ENCODE data around the gene FIG4.

DNA sequence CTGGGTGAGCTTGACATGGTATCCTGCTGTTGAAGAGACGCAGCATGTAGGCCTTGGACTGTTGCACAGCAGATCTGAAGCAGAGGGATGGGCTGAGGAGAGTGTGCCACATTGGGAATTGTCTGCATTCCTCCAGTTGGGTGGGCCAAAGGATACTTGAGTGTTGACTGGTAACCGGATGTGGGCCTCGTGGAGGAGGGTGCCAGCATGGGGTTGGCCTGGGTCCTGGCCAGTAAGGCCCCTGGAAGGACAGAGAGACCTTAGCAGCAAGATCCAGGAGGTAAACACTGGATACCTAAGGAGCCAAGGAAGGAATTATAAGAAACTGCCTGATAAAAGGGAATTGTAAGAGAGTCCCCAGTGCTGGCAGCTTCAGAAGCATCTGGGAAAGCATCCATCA, 76.9 kb downstream of the FIG4 start:
- TF ChIP-seq, protein P1, sequence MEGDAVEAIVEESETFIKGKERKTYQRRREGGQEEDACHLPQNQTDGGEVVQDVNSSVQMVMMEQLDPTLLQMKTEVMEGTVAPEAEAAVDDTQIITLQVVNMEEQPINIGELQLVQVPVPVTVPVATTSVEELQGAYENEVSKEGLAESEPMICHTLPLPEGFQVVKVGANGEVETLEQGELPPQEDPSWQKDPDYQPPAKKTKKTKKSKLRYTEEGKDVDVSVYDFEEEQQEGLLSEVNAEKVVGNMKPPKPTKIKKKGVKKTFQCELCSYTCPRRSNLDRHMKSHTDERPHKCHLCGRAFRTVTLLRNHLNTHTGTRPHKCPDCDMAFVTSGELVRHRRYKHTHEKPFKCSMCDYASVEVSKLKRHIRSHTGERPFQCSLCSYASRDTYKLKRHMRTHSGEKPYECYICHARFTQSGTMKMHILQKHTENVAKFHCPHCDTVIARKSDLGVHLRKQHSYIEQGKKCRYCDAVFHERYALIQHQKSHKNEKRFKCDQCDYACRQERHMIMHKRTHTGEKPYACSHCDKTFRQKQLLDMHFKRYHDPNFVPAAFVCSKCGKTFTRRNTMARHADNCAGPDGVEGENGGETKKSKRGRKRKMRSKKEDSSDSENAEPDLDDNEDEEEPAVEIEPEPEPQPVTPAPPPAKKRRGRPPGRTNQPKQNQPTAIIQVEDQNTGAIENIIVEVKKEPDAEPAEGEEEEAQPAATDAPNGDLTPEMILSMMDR (IDR thresholded peaks at IDR 0.05) = no peak
- TF ChIP-seq POLR2AphosphoS5 (IDR thresholded peaks at IDR 0.05) = no peak
